HL-60 (cell line): ENCODE data around the gene MARVELD1.

Source experiments
- GABPA ChIP-seq: IDR thresholded peaks from 2 replicates; pipeline ENCODE4 v1.6.1; 2012; ENCODE audit warnings: low read depth
- POLR2AphosphoS5 ChIP-seq: IDR thresholded peaks from 2 replicates; pipeline ENCODE4 v1.6.1; 2012; ENCODE audit warnings: low read depth
- TF ChIP-seq, protein P1 (sequence below): IDR thresholded peaks from one replicate; pipeline ENCODE4 v1.5.1; 2011; ENCODE audit warnings: low read length, control low read depth, inconsistent platforms; ENCODE audit not compliant: insufficient read depth
- TF ChIP-seq, protein P2 (sequence below): IDR thresholded peaks from 2 replicates; pipeline ENCODE4 v1.6.1; 2012; ENCODE audit warnings: low read depth; ENCODE audit not compliant: insufficient replicate concordance

DNA sequence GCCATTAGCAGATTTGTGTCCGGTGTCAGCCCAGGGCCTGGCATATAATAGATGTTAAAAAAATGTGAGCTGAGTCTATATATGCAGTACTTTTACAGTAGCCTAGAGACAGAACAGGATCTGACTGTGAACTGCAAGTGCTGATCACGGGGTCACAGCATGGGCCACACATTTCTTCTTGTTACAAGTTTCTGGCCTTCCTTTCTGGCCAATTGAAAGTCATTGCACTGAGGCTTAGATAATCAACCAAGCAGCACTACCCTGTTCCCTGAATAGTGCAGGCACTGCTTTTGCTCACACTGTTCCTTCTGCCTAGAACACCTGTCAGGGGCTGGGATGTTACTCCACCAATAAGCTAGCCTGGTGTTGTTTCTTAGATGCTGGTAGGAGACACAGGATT is 5.4 kb upstream of the MARVELD1 start:
- TF ChIP-seq, protein P1, sequence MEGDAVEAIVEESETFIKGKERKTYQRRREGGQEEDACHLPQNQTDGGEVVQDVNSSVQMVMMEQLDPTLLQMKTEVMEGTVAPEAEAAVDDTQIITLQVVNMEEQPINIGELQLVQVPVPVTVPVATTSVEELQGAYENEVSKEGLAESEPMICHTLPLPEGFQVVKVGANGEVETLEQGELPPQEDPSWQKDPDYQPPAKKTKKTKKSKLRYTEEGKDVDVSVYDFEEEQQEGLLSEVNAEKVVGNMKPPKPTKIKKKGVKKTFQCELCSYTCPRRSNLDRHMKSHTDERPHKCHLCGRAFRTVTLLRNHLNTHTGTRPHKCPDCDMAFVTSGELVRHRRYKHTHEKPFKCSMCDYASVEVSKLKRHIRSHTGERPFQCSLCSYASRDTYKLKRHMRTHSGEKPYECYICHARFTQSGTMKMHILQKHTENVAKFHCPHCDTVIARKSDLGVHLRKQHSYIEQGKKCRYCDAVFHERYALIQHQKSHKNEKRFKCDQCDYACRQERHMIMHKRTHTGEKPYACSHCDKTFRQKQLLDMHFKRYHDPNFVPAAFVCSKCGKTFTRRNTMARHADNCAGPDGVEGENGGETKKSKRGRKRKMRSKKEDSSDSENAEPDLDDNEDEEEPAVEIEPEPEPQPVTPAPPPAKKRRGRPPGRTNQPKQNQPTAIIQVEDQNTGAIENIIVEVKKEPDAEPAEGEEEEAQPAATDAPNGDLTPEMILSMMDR = no peak
- TF ChIP-seq POLR2AphosphoS5 (no peak), GABPA (no peak)
- TF ChIP-seq, protein P2, sequence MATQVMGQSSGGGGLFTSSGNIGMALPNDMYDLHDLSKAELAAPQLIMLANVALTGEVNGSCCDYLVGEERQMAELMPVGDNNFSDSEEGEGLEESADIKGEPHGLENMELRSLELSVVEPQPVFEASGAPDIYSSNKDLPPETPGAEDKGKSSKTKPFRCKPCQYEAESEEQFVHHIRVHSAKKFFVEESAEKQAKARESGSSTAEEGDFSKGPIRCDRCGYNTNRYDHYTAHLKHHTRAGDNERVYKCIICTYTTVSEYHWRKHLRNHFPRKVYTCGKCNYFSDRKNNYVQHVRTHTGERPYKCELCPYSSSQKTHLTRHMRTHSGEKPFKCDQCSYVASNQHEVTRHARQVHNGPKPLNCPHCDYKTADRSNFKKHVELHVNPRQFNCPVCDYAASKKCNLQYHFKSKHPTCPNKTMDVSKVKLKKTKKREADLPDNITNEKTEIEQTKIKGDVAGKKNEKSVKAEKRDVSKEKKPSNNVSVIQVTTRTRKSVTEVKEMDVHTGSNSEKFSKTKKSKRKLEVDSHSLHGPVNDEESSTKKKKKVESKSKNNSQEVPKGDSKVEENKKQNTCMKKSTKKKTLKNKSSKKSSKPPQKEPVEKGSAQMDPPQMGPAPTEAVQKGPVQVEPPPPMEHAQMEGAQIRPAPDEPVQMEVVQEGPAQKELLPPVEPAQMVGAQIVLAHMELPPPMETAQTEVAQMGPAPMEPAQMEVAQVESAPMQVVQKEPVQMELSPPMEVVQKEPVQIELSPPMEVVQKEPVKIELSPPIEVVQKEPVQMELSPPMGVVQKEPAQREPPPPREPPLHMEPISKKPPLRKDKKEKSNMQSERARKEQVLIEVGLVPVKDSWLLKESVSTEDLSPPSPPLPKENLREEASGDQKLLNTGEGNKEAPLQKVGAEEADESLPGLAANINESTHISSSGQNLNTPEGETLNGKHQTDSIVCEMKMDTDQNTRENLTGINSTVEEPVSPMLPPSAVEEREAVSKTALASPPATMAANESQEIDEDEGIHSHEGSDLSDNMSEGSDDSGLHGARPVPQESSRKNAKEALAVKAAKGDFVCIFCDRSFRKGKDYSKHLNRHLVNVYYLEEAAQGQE = no peak
